GM18858 (cell line): ENCODE data around the gene CETN1.
A peak's percentile ranks its signal among the peaks of the same experiment; 100 is the strongest.

Experiments
- ATAC-seq: cut with Tn5 transposase; IDR thresholded peaks from one replicate; pipeline ENCODE4 v1.9.1; 2021; ENCODE audit not compliant: unreplicated experiment

CETN1 gene

GRCh38 chr18:580154-580553 is at the start of gene CETN1:
TSS of gene CETN1 (plus strand) at chr18:580380. CDS start at chr18:580409, 29 bp downstream.
- ATAC-seq = no peak

- no peak for ATAC-seq
Measured at GRCh38 chr18:532018-532417, 48.2 kb upstream of the CETN1 start.

- no peak for ATAC-seq
Measured at GRCh38 chr18:532632-533031, 47.5 kb upstream of the CETN1 start.

GRCh38 chr18:533995-534601 is 46.1 kb upstream of the CETN1 start:
- ATAC-seq = no peak

GRCh38 chr18:543447-544078 is 36.6 kb upstream of the CETN1 start:
- no peak for ATAC-seq

GRCh38 chr18:549967-550366 is 30.2 kb upstream of the CETN1 start:
- no peak for ATAC-seq

- peak; percentile 95 for ATAC-seq
Measured at GRCh38 chr18:551404-552061, 28.6 kb upstream of the CETN1 start.

- no peak for ATAC-seq
Measured at GRCh38 chr18:555705-556457, 24.3 kb upstream of the CETN1 start.

- no peak for ATAC-seq
Measured at GRCh38 chr18:564708-565561, 15.2 kb upstream of the CETN1 start.

- ATAC-seq = no peak
Measured at GRCh38 chr18:565562-566061, 14.6 kb upstream of the CETN1 start.

- no peak for ATAC-seq
Measured at GRCh38 chr18:567122-567521, 13.1 kb upstream of the CETN1 start.

GRCh38 chr18:568731-569130 is 11.4 kb upstream of the CETN1 start:
- no peak for ATAC-seq

GRCh38 chr18:570256-570655 is 9.9 kb upstream of the CETN1 start:
- ATAC-seq = no peak

- ATAC-seq = no peak
Measured at GRCh38 chr18:570697-571096, 9.5 kb upstream of the CETN1 start.

GRCh38 chr18:572091-572830 is 7.9 kb upstream of the CETN1 start:
- no peak for ATAC-seq

- ATAC-seq = no peak
Measured at GRCh38 chr18:572831-573289, 7.3 kb upstream of the CETN1 start.

GRCh38 chr18:573385-573784 is 6.8 kb upstream of the CETN1 start:
- ATAC-seq = no peak

GRCh38 chr18:574149-574860 is 5.9 kb upstream of the CETN1 start:
- ATAC-seq = no peak
